AG08396 (cell line): ENCODE measurements around the gene MMP11.

Experiments used
- DNase-seq: peaks from one replicate; pipeline ENCODE4 v3.0.0; 2012; ENCODE audit warnings: low spot score, mixed read lengths

Gene MMP11

DNA sequence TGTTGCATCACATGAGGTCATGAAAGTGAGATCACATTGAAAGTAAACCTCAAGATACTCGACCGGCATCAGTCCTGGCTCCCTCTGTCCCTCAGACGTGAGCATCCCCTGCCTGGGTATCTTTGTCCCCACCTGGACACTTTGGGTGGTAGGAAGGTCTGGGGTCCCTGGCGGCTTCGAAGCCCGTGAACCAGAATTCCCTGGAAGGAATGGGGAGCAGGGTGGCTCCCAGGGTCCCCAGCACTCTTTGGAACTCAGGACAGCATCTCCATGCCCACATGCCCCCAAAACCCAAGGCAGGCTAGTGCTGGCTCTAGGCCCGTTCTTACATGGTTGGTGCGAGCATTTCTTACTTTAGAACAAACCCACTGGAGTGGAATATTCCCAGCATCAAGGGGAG, 58.6 kb downstream of the MMP11 start:
- no peak for DNase-seq

DNA sequence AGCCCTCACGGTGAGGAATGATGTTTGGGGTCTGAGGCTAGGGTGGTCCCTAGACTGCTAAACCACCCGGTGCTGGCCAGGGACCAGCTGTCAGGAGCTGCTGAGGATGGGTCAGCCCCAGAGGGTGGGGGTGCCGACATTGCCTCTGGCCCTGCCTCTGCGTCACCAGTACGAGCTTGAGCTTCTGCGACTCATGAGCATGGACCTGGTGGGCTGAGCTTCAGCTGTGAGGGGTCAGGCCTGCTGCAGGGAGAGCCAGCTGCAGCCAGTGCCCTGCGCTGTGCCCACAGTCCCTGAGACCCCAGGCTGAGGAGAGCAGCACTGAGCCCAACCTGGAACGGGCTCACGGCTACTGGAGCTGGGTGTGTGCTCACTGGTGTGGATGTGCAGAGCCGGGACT, 59.1 kb downstream of the MMP11 start:
- no peak for DNase-seq

DNA sequence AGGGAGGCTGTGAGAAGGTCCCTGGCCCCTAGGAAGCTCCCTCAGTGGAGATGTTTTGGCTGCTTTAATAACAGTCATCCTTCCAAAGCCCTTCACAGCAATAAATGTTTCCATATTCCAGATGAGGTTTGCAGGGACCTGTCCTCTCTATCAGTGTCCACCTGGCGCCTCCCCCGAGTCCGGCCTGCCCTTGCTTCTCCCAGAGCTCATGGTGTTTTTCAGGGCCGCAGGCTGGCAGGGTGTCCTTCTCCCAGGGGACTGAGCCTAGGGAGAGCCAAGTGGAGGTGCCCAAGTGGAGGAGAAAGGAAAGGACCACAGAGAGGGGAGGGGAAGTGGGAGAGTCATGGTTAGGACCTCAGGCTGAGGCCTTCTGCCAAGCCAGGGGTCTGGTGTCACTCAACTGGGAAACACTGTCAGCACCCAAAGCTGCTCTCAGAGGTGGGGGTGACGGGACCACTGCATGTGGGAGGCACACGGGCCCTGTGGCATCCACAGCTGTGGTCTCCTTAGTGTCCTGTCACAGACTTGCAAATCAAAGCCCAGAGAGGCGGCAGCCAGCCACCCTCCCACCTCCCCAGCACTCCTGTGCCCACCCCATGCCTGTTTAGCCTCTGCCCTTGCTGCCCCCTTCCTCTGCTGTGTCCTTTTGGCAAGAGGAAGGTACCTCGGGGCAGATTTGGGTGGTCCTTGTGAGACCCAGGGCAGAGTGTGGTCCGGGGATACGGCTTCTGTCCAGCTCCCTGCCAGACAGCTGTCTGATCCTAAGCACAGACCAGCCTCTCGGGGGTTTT, 59.8 kb downstream of the MMP11 start:
- no peak for DNase-seq

DNA sequence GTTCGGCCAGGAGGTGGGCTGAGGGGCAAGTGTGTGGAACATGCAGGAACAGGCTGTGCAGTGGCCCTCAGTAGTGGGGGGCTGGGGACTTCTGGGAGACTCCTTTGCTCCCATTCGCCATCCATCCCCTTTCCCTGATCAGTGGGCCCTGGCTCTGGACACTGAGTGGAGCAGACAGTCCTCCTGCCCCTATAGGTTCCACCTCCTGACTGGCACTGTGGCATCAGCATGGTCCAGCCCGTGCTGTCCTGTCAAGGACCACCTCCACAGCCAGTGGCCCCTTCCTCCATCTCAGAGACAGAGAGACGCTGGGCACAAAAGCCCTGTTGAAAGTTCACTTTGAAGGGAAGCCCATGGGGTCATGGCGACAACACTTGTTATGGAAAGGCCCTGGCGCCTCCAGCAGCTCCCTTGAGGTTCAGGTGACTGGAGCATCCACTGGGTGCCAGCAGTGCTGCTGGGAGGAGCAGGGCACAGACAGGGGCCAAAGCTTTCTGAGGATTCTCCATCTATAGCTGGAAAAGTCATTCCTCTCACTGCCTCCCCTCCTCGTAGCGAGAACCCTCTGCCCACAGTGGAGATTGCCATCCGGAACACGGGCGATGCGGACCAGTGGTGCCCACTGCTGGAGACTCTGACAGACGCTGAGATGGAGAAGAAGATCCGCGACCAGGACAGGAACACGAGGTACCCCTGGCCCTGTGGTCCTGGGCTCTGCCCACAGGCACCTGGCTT, 60.5 kb downstream of the MMP11 start:
- DNase-seq, result no peak
